Dermis blood vessel endothelial cell (primary cell): ENCODE results near the gene NRL. TPM values are rescaled to one million over a fixed set of nuclear protein-coding genes. Genes with fewer than 3 reads are reported as not detected.
"Not testable (repeated sequence)": the region's sequence is repeated elsewhere in the genome, so short reads cannot be mapped to it uniquely, and the experiment has no call there.

Source experiments
- DNase-seq: peaks from one replicate; pipeline ENCODE4 v3.0.0; 2010
- total RNA-seq: library from RNA; depleted of rRNA; stranded (reverse); fragments of >200 nt; gene quantifications from 2 replicates; pipeline ENCODE4 v1.2.3, GENCODE V29; 2014

NRL gene
- total RNA-seq, 1 donor from 2014 or later = 2.6 TPM

- no peak for DNase-seq
These were observed 9.0 kb upstream of the NRL start for GRCh38 chr14:24123424-24124417.

DNA sequence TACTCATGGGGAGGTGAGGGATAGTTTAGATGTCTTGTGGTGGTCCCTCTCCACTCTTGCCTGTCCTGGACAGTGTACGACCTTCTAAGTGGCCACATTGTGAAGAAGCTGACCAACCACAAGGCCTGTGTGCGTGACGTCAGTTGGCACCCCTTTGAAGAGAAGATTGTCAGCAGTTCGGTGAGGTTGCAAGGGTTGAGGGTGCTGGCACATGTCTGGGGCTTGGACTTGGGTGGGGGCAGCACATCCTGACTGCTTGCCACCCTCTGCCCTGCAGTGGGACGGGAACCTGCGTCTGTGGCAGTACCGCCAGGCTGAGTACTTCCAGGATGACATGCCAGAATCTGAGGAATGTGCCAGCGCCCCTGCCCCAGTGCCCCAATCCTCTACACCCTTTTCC, 8.1 kb upstream of the NRL start:
- no peak for DNase-seq

- no peak for DNase-seq
These were observed 7.7 kb upstream of the NRL start for GRCh38 chr14:24122416-24122815.

DNA sequence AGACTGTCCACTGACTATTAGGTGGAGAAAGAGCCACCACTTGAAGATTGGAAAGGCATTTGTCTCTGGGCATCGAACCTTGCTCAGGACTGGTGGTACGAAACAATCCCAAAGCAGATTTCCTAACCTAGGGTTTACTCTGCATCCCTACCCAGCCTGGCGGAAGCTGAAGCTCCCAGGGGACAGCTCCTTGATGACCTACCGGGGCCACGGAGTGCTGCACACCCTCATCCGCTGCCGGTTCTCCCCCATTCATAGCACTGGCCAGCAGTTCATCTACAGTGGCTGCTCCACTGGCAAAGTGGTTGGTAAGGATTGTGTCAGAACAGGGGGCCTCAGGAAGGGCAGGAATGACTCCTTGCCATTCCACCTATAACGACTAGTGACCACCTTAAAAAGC, 6.5 kb upstream of the NRL start:
- DNase-seq = no peak

DNA sequence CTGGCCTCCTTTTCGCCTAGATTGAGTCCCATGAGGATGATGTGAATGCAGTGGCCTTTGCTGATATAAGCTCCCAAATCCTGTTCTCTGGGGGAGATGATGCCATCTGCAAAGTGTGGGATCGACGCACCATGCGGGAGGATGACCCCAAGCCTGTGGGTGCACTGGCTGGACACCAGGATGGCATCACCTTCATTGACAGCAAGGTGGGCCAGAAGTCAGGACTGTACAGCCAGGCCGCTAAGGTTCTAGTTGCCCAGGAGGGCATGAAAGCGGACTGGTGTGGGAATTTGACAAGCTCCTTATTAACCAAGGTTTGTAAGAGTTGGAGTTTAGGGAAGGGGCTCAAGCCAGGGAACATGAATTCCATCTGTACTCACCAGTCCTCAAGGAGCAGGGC, 4.9 kb upstream of the NRL start:
- DNase-seq = no peak

- DNase-seq = no peak
These were observed 2.4 kb upstream of the NRL start for GRCh38 chr14:24117179-24117578.

- no peak for DNase-seq
These were observed 1.5 kb upstream of the NRL start for GRCh38 chr14:24116128-24116814.

- DNase-seq = no peak
These were observed 826 bp upstream of the NRL start for GRCh38 chr14:24115422-24116127.

- peak; percentile 71 for DNase-seq
These were observed 783 bp downstream of the NRL start for GRCh38 chr14:24113801-24114531.

- DNase-seq = no peak
These were observed 1.4 kb downstream of the NRL start for GRCh38 chr14:24113379-24113800.

DNA sequence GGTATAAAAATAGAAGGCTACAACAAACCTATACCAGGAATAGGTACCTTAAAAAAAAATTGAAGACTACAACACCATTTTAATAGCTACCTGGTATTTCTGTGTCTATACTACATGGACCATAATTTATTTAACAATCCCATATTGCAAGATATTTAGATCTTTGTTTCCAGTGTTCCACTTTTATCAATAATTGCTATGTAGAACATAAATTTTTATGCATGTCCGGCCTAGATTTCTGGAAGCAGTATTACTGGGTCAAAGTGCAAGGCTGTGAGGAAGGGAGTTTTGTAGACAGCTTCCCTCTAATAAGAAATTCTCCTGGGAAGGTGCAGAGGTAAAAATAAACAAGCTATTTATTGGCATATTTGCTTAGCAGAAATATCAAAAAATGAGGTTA, 4.2 kb downstream of the NRL start:
- no peak for DNase-seq

GRCh38 chr14:24110060-24110459, 4.7 kb downstream of the NRL start:
- DNase-seq = no peak

- DNase-seq = no peak
These were observed 6.3 kb downstream of the NRL start for GRCh38 chr14:24108336-24108874.

- DNase-seq = no peak
These were observed 8.0 kb downstream of the NRL start for GRCh38 chr14:24106672-24107271.

GRCh38 chr14:24105609-24106239, 9.0 kb downstream of the NRL start:
- not testable (repeated sequence) for DNase-seq

GRCh38 chr14:24103451-24103850, 11.3 kb downstream of the NRL start:
- DNase-seq = no peak

- DNase-seq = no peak
These were observed 12.2 kb downstream of the NRL start for GRCh38 chr14:24102357-24103048.

DNA sequence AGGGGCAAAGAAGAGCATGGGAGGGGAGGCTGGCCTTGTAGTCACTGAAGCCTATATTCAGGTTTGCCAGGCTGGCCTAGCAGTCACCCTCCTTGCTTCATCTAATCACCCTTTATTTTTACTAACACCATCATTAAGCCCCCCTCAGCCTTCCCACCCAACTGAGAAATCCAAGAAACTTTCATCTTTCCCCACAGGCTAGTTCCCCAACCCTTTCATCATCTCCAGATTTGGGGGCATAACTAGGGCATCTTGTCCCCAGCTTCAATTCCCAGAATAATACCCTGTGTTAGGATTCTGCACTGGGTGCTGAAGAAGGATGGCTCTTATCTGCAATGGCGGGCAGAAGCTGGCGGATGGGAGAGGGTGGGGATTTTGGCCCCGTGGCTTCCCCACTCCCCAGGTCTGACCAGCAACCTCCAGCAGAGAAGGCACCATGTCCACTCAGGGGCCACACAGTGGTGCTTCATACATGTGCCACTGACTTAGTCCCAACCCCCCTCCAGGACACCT, 13.7 kb downstream of the NRL start:
- DNase-seq = no peak

GRCh38 chr14:24100197-24100981, 14.4 kb downstream of the NRL start:
- DNase-seq = no peak
